DMS53 (cell line): ENCODE measurements around the gene TMEM81.

Experiments used
- DNase-seq: peaks from one replicate; lab custom pipeline; 2025; lab: John Stamatoyannopoulos, UW

TMEM81 gene

GRCh38 chr1:205076245-205076761 lies 8.0 kb downstream of the TMEM81 start:
- no peak for DNase-seq

- DNase-seq, result no peak
These were observed 8.6 kb downstream of the TMEM81 start for GRCh38 chr1:205075642-205076155.

- DNase-seq, result no peak
These were observed 9.7 kb downstream of the TMEM81 start for GRCh38 chr1:205074513-205074912.

GRCh38 chr1:205074084-205074483 lies 10.2 kb downstream of the TMEM81 start:
- no peak for DNase-seq

GRCh38 chr1:205073511-205073910 lies 10.7 kb downstream of the TMEM81 start:
- no peak for DNase-seq

GRCh38 chr1:205072881-205073280 lies 11.4 kb downstream of the TMEM81 start:
- DNase-seq, result no peak

- no peak for DNase-seq
These were observed 12.0 kb downstream of the TMEM81 start for GRCh38 chr1:205072286-205072685.

GRCh38 chr1:205071801-205072200 lies 12.5 kb downstream of the TMEM81 start:
- DNase-seq, result no peak

GRCh38 chr1:205071028-205071409 lies 13.2 kb downstream of the TMEM81 start:
- no peak for DNase-seq

GRCh38 chr1:205069371-205070125 lies 14.7 kb downstream of the TMEM81 start:
- peak; percentile 68 for DNase-seq

GRCh38 chr1:205068457-205069040 lies 15.7 kb downstream of the TMEM81 start:
- DNase-seq, result no peak

- no peak for DNase-seq
These were observed 16.3 kb downstream of the TMEM81 start for GRCh38 chr1:205068001-205068400.

GRCh38 chr1:205067031-205067430 lies 17.2 kb downstream of the TMEM81 start:
- no peak for DNase-seq

- peak; percentile 53 for DNase-seq
These were observed 18.0 kb downstream of the TMEM81 start for GRCh38 chr1:205066141-205066818.

- no peak for DNase-seq
These were observed 18.6 kb downstream of the TMEM81 start for GRCh38 chr1:205065666-205066065.

- DNase-seq, result no peak
These were observed 19.4 kb downstream of the TMEM81 start for GRCh38 chr1:205064741-205065316.

- DNase-seq, result peak; percentile 25
These were observed 20.0 kb downstream of the TMEM81 start for GRCh38 chr1:205064301-205064700.

GRCh38 chr1:205062895-205063294 lies 21.4 kb downstream of the TMEM81 start:
- DNase-seq, result no peak

GRCh38 chr1:205062319-205062718 lies 21.9 kb downstream of the TMEM81 start:
- DNase-seq, result no peak

- DNase-seq, result peak; percentile 92
These were observed 22.6 kb downstream of the TMEM81 start for GRCh38 chr1:205061665-205062069.

GRCh38 chr1:205061227-205061626 lies 23.0 kb downstream of the TMEM81 start:
- no peak for DNase-seq

- DNase-seq, result no peak
These were observed 23.5 kb downstream of the TMEM81 start for GRCh38 chr1:205060746-205061145.
